Stimulated activated CD4-positive, alpha-beta T cell treated with anti-CD3 and anti-CD28 coated beads, Interleukin-15, amount 100 ng/mL, for 48 hours (primary cell): ENCODE results near the gene GNAZ.

ENCODE experiments used
- DNase-seq, 2 donors: peaks; one replicate each; pipeline ENCODE4 v3.0.0-alpha.2; 2020; ENCODE audit warnings: low read depth in 2 of 2

The GNAZ gene

GRCh38 chr22:23119494-23120414 lies 49.4 kb downstream of the GNAZ start:
- DNase-seq: peak; percentile 38 to 45

- no peak for DNase-seq
These were observed 50.1 kb downstream of the GNAZ start for GRCh38 chr22:23120415-23120899.

GRCh38 chr22:23121000-23121421 lies 50.7 kb downstream of the GNAZ start:
- DNase-seq: no peak

DNA sequence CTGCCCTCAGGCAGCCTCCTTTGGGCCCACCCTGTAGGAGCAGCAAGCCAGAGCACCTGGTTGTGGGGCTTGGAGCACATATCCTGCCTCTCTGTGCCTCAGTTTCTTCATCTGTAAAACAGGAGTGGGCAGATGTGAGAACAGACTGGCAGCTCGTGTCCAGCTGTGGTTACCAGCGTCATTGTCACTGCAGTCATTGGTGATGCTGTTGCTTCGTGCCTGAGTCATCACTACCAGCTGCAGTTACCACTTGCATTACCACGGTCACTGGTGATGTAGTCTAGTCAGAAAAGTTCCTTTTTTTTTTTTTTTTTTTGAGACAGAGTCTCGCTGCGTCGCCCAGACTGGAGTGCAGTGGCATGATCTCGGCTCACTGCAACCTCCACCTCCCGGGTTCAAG lies 51.1 kb downstream of the GNAZ start:
- DNase-seq: no peak

GRCh38 chr22:23122216-23122957 lies 52.1 kb downstream of the GNAZ start:
- no peak for DNase-seq

DNA sequence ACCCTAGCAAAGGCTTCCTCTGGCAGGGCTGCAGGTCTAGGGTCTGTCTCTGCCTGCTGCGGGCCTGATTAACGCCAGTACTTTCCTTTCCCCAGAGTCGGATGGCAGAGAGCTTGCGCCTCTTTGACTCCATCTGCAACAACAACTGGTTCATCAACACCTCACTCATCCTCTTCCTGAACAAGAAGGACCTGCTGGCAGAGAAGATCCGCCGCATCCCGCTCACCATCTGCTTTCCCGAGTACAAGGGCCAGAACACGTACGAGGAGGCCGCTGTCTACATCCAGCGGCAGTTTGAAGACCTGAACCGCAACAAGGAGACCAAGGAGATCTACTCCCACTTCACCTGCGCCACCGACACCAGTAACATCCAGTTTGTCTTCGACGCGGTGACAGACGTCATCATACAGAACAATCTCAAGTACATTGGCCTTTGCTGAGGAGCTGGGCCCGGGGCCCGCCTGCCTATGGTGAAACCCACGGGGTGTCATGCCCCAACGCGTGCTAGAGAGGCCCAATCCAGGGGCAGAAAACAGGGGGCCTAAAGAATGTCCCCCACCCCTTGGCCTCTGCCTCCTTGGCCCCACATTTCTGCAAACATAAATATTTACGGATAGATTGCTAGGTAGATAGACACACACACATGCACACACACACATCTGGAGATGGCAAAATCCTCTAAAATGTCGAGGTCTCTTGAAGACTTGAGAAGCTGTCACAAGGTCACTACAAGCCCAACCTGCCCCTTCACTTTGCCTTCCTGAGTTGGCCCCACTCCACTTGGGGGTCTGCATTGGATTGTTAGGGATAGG lies 52.9 kb downstream of the GNAZ start:
- no peak for DNase-seq

- no peak for DNase-seq
These were observed 53.5 kb downstream of the GNAZ start for GRCh38 chr22:23123804-23124254.

DNA sequence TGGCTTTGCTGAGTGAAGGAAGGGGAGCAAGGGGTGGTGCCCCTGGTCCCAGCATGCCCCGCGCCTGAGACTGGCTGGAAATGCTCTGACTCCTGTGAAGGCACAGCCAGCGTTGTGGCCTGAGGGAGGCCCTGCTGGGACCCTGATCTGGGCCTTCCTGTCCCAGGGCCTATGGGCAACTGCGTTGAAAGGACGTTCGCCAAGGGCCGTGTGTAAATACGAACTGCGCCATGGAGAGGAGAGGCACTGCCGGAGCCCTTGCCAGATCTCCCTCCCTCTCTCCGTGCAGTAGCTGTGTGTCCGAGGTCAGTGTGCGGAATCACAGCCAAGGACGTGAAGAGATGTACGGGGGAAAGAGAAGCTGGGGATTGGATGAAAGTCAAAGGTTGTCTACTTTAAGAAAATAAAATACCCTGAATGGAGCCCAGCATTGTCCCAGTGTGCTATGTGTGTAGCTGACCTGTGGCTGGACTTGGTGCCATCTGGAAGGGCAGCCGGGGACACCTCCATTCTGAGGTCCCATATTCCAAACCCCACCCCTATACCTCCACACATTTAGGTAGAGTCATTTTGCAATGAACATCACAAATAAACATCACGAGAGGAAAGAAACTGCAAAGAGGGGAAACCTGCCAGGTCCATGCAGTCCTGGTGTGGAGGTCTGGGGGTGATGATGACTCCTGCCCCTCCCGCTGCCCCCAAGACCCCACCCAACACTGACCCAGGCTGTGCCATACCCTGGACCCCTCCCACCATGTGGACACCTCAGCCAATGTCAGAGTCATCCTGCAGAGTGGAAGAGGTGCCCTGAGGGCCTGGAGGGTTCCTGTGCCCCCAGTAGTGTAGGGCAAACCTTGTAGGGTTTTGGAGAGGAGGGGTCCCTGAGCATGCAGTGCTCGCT lies 54.5 kb downstream of the GNAZ start:
- no peak for DNase-seq

DNA sequence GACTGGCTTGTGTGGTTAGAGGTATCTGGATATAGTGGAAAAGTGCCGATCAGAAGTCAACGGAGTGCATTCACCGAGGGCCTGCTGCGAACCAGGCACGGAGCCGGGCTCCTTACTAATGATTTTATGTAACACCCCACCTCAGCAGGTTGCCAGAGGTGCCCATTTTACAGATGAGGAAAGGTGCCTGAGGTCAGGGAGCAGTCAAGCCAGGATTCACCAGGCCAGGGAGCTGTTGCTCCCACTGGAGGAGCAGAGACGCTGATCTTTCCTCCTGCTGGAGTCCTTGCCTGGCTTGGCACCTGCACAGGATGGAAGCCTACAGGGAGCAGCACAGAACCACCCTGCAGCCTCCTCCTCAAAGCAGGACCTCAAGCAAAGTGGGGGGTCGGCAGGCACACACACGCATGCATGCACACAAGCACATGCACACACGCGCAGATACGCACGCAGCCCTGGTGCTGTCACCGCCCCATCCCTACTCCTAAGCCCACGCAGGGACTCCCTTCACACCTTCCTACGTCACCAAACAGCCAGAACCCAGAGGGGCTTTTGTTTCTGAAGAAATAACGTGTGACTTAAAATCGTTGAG lies 55.3 kb downstream of the GNAZ start:
- no peak for DNase-seq

DNA sequence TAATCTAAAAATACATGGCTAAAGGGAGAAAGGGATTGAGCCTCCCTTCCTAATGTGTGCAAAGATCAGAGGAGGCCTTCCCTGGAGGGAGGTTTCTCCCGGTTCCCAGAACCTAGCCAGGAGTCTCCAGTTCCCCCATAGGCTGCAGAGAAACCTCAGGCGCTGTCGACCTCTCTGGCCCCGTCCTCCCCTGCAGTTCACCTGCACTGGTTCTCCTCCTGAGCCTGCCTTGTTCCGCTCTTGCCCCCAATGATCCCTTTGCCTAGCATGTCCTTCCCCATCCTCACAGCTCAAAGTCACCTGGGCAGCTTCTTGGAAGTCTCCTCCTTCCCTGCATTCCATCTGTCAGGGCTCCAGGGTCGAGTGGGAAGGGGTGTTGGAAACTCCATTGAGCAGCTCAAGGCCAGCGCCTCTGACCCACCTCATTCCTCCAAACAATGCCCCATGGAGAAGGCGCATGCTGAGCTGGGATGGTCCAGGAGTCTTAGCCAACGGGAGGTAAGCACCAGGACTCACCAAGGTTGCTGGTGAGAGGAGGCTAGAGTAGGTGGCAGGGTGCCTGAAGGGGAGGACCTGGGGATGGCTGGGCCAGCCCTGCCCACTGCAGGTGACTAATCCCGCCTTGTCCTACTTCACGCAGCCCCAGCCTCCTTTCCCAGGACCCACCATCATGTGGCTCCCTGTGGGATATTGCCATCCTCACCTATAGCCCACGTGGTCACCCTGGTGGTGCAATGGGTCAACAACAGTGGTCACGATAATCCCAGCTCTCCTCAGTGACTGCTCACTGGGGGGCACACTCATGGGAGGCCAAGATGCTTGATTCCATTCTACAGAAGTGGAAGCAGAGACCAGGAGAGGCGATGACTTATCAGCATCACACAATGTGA lies 56.1 kb downstream of the GNAZ start:
- no peak for DNase-seq

- DNase-seq: no peak
These were observed 56.9 kb downstream of the GNAZ start for GRCh38 chr22:23127055-23127756.

GRCh38 chr22:23127788-23128187 lies 57.5 kb downstream of the GNAZ start:
- DNase-seq: no peak

- DNase-seq: peak; percentile 45 to 60
These were observed 58.2 kb downstream of the GNAZ start for GRCh38 chr22:23128269-23129108.

GRCh38 chr22:23129149-23129548 lies 58.8 kb downstream of the GNAZ start:
- DNase-seq: no peak

- DNase-seq: no peak
These were observed 60.4 kb downstream of the GNAZ start for GRCh38 chr22:23130697-23131096.

DNA sequence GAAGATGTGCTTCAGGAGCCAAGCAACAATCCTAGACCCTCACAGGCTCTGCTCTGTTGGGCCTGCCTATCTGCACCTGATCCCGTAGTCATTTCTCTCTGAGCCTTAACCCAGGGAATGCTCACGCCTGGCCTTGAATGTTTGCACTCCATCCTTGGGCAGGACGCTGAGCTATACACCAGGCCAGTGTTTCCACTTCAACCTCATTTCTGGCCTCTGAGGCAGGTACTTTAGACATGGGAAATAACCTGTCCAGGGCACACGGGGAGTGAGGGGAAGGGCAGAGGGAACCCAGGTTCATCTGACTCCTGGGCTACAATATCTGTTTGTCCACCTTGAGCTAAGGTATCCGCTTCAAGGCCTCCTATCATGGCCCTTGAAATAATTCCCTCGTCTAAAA lies 61.6 kb downstream of the GNAZ start:
- no peak for DNase-seq

GRCh38 chr22:23132376-23133091 lies 62.2 kb downstream of the GNAZ start:
- DNase-seq: no peak
